Transverse colon (tissue), 4 donors: ENCODE results near the gene ABHD5. TPM values are rescaled to one million over a fixed set of nuclear protein-coding genes. Genes with fewer than 3 reads are reported as not detected.

Source experiments
- DNase-seq: peaks from one replicate; pipeline ENCODE4 v3.0.0-alpha.2; 2019
- H3K27ac ChIP-seq, 4 donors: fragments of 200-600 bp; sonication (generic); 2 replicates each; pipeline ENCODE4 v1.5.1; 2016 to 2018; ENCODE audit warnings: inconsistent platforms in 4 of 4
- H3K27me3 ChIP-seq: fragments of 200-600 bp; sonication (generic); 2 replicates; pipeline ENCODE4 v1.5.1; 2017; ENCODE audit warnings: inconsistent platforms
- H3K36me3 ChIP-seq, 4 donors: fragments of 200-600 bp; sonication (generic); 2 replicates each; pipeline ENCODE4 v1.5.1; 2017 to 2019; ENCODE audit warnings: inconsistent platforms in 4 of 4
- H3K4me1 ChIP-seq, 4 donors: fragments of 200-600 bp; sonication (generic); 2 replicates each; pipeline ENCODE4 v1.5.1; 2017 to 2020; ENCODE audit warnings: inconsistent platforms in 4 of 4
- H3K4me3 ChIP-seq, 4 donors: fragments of 200-600 bp; sonication (generic); 1 replicate in 1 of 4; 2 replicates in 3 of 4; pipeline versions ENCODE4 v1.5.1 to v1.6.1; 2017 to 2019; ENCODE audit warnings: inconsistent platforms in 4 of 4
- H3K9me3 ChIP-seq, 2 donors: fragments of 200-600 bp; sonication (generic); 2 replicates each; pipeline ENCODE4 v1.5.1; 2017 to 2019; ENCODE audit warnings: inconsistent platforms in 2 of 2
- EP300 ChIP-seq: sonication (generic); formaldehyde crosslinking; IDR thresholded peaks from one replicate; pipeline ENCODE4 v1.6.1; 2017; ENCODE audit warnings: antibody characterized with exemption, low read depth
- POLR2A ChIP-seq: fragments of 450-650 bp; IDR thresholded peaks from one replicate; pipeline ENCODE4 v1.6.1; 2016; ENCODE audit warnings: antibody characterized with exemption, mild to moderate bottlenecking, moderate library complexity
- POLR2AphosphoS5 ChIP-seq, 3 donors: sonication (generic); formaldehyde crosslinking; IDR thresholded peaks; one replicate each; pipeline ENCODE4 v1.6.1; 2016; ENCODE audit warnings: antibody characterized with exemption in 3 of 3
- WGBS, 2 donors: methylation state at CpG; one replicate each; pipeline ENCODE4 v1.1.5; 2018; ENCODE audit warnings: low coverage in 1 of 2; 5-methylcytosine and 5-hydroxymethylcytosine counted together
- in situ Hi-C, 4 donors: fragments of 200-750 bp; cut with MboI; loops; one replicate each; pipeline versions ENCODE4 v1.15.0 to v1.15.1; 2017; ENCODE audit warnings: low sequenced_read_pairs in 3 of 4, low pct_ligation_motif_present in 1 of 4, low pct_unique_long_range_greater_than_20kb in 1 of 4
- intact Hi-C: fragments of 100-400 bp; cut with DNase I; formaldehyde crosslinking; loops from one replicate; pipeline ENCODE4 v1.15.1; 2023; ENCODE audit warnings: low total_unique reads
- total RNA-seq, 4 donors: library from RNA; depleted of rRNA; stranded (reverse); fragments of >200 nt; gene quantifications; one replicate each; pipeline ENCODE4 v1.1.0, GENCODE V29; 2016
- TF ChIP-seq, protein P1 (sequence below), 5 experiments: fragments of 200-600 bp in 3 of 5; fragments of 450-650 bp in 2 of 5; sonication (generic) in 3 of 5; IDR thresholded peaks; 1 replicate in 2 of 5; 2 replicates in 3 of 5; pipeline ENCODE4 v1.5.1; 2016 to 2017; ENCODE audit warnings: antibody characterized with exemption in 5 of 5, inconsistent platforms in 3 of 5, mild to moderate bottlenecking in 2 of 5, moderate library complexity in 1 of 5

Gene ABHD5
- total RNA-seq, 4 donors from 2014 or later = 36.2 to 304 (median 48.0) TPM

DNA sequence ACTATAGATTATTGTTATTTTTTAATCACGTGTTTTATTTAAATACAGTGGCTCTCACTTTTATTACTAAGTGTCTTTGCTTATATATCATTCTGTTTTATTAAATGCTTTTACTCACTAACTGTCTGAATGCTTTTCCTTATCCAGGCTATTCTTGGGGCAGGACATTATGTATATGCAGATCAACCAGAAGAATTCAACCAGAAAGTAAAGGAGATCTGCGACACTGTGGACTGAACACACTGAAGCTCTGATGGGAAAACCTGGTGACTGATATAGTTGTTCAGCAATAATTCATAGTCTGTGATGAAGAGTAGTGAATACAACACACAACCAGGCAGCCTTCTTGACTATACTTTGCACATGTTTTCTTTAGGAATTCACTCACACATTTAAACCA is 27.6 kb downstream of the ABHD5 start:
- Histone ChIP-seq H3K9me3 (no peaks in the 10 kb centered on the region), H3K27ac (no peak overlapping the region), H3K27me3 (no peaks in the 10 kb centered on the region), H3K4me1 (no peaks in the 10 kb centered on the region), H3K36me3 (peaks cover 0 to 22% (median 9%) of the 10 kb centered on the region in 4 donors), H3K4me3 (no peak overlapping the region)
- intact Hi-C loops (no loop called here), in situ Hi-C loops (no loop called here)
- no peak for DNase-seq
- TF ChIP-seq, protein P1, sequence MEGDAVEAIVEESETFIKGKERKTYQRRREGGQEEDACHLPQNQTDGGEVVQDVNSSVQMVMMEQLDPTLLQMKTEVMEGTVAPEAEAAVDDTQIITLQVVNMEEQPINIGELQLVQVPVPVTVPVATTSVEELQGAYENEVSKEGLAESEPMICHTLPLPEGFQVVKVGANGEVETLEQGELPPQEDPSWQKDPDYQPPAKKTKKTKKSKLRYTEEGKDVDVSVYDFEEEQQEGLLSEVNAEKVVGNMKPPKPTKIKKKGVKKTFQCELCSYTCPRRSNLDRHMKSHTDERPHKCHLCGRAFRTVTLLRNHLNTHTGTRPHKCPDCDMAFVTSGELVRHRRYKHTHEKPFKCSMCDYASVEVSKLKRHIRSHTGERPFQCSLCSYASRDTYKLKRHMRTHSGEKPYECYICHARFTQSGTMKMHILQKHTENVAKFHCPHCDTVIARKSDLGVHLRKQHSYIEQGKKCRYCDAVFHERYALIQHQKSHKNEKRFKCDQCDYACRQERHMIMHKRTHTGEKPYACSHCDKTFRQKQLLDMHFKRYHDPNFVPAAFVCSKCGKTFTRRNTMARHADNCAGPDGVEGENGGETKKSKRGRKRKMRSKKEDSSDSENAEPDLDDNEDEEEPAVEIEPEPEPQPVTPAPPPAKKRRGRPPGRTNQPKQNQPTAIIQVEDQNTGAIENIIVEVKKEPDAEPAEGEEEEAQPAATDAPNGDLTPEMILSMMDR (IDR thresholded peaks at IDR 0.05) = no peak
- TF ChIP-seq EP300 (no peak), POLR2A (no peak), POLR2AphosphoS5 (IDR thresholded peaks at IDR 0.05) (no peak)
- WGBS, 2 donors = 93 to 100% methylated on average over 2 of the region's 2 CpGs

DNA sequence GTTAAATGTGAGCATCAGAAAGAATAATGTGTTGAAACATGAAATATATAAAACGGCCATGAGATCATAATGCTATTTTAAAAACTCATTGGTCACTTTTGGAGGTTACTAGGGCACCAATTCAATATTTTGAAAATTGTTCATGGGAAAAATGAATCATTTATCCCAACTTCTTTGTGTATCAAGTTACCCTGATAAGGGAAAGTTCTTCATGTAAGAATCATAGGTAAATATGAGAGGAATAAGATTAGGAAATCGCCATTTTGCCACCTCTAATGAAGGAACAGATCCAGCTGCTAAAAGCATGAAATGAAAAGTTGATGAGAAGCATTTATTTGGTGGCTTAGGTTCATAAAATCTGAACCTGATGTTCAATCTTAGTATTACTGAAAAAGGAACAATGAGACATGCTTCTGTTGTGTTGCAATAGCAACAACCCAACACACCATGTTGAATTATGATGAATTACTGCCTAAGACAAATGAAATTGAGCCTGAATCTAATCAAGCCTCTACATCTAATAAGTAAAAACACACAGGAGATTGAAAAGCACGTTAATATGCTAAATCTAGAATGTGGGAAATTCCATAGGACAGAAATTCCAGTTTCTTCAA is 32.5 kb downstream of the ABHD5 start:
- in situ Hi-C loops = no loop called here
- WGBS, 2 donors = 90 to 91% methylated on average over 3 of the region's 3 CpGs
- Histone ChIP-seq H3K4me3 (no peak overlapping the region), H3K36me3 (peaks cover 0 to 16% (median 8%) of the 10 kb centered on the region in 4 donors), H3K27me3 (no peaks in the 10 kb centered on the region), H3K27ac (no peak overlapping the region), H3K9me3 (no peaks in the 10 kb centered on the region), H3K4me1 (peaks cover 0 to under 1% (median 0%) of the 10 kb centered on the region in 4 donors)
- DNase-seq = no peak
- no peak for TF ChIP-seq POLR2AphosphoS5 (IDR thresholded peaks at IDR 0.05)
- intact Hi-C loops = no loop called here

DNA sequence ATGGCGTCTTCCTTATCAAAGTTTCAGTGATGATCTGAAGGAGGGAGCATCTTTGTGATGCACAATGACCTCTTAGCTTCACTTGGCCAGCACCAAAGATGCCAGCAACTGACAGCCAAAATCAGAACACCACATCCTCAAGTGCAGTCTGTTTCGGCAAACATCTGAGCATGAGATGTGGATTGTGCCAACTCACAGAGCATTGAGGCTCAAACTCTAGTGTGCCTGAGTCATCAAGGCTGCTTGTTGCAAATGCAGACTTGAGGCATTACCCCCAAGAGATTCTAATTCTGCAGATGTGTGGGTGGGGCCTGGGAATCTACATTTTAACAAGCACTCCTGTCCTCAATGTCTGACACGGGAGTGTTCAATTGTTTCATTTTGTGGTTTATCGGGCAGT is 35.8 kb downstream of the ABHD5 start:
- in situ Hi-C loops = no loop called here
- Histone ChIP-seq H3K27ac (no peak overlapping the region), H3K4me3 (no peak overlapping the region), H3K9me3 (no peaks in the 10 kb centered on the region), H3K27me3 (no peaks in the 10 kb centered on the region), H3K4me1 (peaks cover 0 to 25% (median 12%) of the 10 kb centered on the region in 4 donors), H3K36me3 (no peaks in the 10 kb centered on the region)
- intact Hi-C loops = no loop called here
- TF ChIP-seq, protein P1 (IDR thresholded peaks at IDR 0.05) = no peak
- TF ChIP-seq EP300 (no peak), POLR2A (no peak), POLR2AphosphoS5 (IDR thresholded peaks at IDR 0.05) (no peak)
- 83 to 85% methylated on average over 1 to 4 of the region's 4 CpGs for WGBS, 2 donors
- DNase-seq = no peak

DNA sequence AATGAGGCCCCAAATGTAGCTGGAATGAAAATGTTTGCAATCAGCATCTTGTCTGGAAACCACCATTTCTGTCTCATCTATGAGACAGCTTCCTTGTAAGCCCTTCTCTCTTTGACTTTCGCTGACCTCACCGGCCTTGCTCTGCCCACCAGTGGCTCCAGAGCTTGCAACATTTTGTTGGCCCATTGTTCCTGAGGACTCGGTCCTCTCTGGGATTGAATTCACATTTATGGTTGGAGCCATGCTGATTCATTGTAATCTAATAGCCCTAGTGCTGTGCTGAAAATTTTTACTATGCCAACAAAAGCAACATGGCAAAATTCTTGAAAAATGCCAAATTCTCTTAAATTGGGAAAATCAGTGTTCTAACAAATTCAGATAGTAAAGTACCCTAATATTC is 37.2 kb downstream of the ABHD5 start:
- H3K9me3 ChIP-seq = no peaks in the 10 kb centered on the region
- H3K36me3 ChIP-seq = no peaks in the 10 kb centered on the region
- peaks cover 0 to 25% (median 12%) of the 10 kb centered on the region in 4 donors for H3K4me1 ChIP-seq
- no peak overlapping the region for H3K27ac ChIP-seq
- TF ChIP-seq POLR2AphosphoS5 (IDR thresholded peaks at IDR 0.05) (no peak), EP300 (no peak), POLR2A (no peak)
- TF ChIP-seq, protein P1 (IDR thresholded peaks at IDR 0.05) = no peak
- in situ Hi-C loops = no loop called here
- H3K27me3 ChIP-seq = no peaks in the 10 kb centered on the region
- intact Hi-C loops = no loop called here
- 98% methylated on average over 3 of the region's 3 CpGs; no CpG with 5 or more reads in 1 of the 2 donors for WGBS, 2 donors
- no peak overlapping the region for H3K4me3 ChIP-seq
- no peak for DNase-seq

DNA sequence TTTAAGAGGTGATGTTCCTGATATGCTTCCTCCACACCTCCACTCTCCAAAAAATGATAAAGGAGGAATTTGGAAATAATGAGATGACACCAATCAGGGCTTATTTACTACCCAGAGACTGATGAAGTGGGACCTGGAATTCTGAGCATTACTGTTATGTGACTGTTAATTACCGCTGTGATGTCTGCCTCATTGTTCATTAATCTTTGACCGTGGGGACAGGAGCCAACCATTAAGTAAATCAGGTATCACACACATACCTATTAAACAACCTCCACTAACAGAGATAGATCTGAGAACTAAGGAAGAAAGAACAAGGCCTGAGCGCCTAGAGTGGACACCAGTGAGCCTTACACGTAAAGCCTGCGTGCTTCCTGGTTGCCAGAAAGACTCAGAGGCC is 37.7 kb downstream of the ABHD5 start:
- intact Hi-C loops = no loop called here
- peak overlapping the region; percentile 76 to 84 (median 78) for H3K27ac ChIP-seq
- 81 to 94% methylated on average over 5 of the region's 5 CpGs for WGBS, 2 donors

More for the DNA sequence above, 37.7 kb downstream of the ABHD5 start:
- no peak for DNase-seq
- Histone ChIP-seq H3K9me3 (no peaks in the 10 kb centered on the region), H3K4me3 (no peak overlapping the region), H3K27me3 (no peaks in the 10 kb centered on the region), H3K4me1 (peaks cover 0 to 25% (median 12%) of the 10 kb centered on the region in 4 donors), H3K36me3 (no peaks in the 10 kb centered on the region)
- TF ChIP-seq EP300 (no peak), POLR2AphosphoS5 (IDR thresholded peaks at IDR 0.05) (no peak), POLR2A (no peak)
- TF ChIP-seq, protein P1 (IDR thresholded peaks at IDR 0.05) = no peak
- in situ Hi-C loops = no loop called here
